GM19467 (cell line): ENCODE measurements around the gene EPB41L2.

Source experiments
- ATAC-seq: cut with Tn5 transposase; IDR thresholded peaks from one replicate; pipeline ENCODE4 v1.9.1; 2021; ENCODE audit warnings: mild to moderate bottlenecking, moderate library complexity; ENCODE audit not compliant: unreplicated experiment

EPB41L2 gene

GRCh38 chr6:130882370-130882769, 180.7 kb downstream of the EPB41L2 start:
- no peak for ATAC-seq

GRCh38 chr6:130879826-130880225, 183.2 kb downstream of the EPB41L2 start:
- ATAC-seq, result no peak

- ATAC-seq, result no peak
Measured at GRCh38 chr6:130873746-130874145, 189.3 kb downstream of the EPB41L2 start.

- ATAC-seq, result no peak
Measured at GRCh38 chr6:130872250-130873095, 190.6 kb downstream of the EPB41L2 start.

- ATAC-seq, result no peak
Measured at GRCh38 chr6:130870179-130870880, 192.7 kb downstream of the EPB41L2 start.

GRCh38 chr6:130869681-130870080, 193.4 kb downstream of the EPB41L2 start:
- ATAC-seq, result no peak

GRCh38 chr6:130865793-130866192, 197.3 kb downstream of the EPB41L2 start:
- no peak for ATAC-seq

- ATAC-seq, result no peak
Measured at GRCh38 chr6:130864344-130864743, 198.7 kb downstream of the EPB41L2 start.

GRCh38 chr6:130863415-130864230, 199.4 kb downstream of the EPB41L2 start:
- no peak for ATAC-seq

- ATAC-seq, result no peak
Measured at GRCh38 chr6:130862370-130862769, 200.7 kb downstream of the EPB41L2 start.

- no peak for ATAC-seq
Measured at GRCh38 chr6:130859161-130859867, 203.7 kb downstream of the EPB41L2 start.

- no peak for ATAC-seq
Measured at GRCh38 chr6:130858498-130859160, 204.4 kb downstream of the EPB41L2 start.

- ATAC-seq, result no peak
Measured at GRCh38 chr6:130858054-130858453, 205.0 kb downstream of the EPB41L2 start.

- ATAC-seq, result no peak
Measured at GRCh38 chr6:130853555-130854183, 209.4 kb downstream of the EPB41L2 start.

GRCh38 chr6:130852844-130853554, 210.0 kb downstream of the EPB41L2 start:
- ATAC-seq, result no peak

- no peak for ATAC-seq
Measured at GRCh38 chr6:130851026-130851425, 212.0 kb downstream of the EPB41L2 start.

GRCh38 chr6:130849594-130849993, 213.5 kb downstream of the EPB41L2 start:
- no peak for ATAC-seq

GRCh38 chr6:130848945-130849344, 214.1 kb downstream of the EPB41L2 start:
- ATAC-seq, result peak; percentile 89
